ENCODE data around the gene TECPR2. TPM values are rescaled to one million over a fixed set of nuclear protein-coding genes. Genes with fewer than 3 reads are reported as not detected.

Gene TECPR2
- total and polyA plus RNA-seq, 2 of the 13 experiments (the other 11 are each of a cell fraction or from before 2014, with no cell fraction given) = 3.5 to 5.7 TPM

GRCh38 chr14:102545461-102546265 lies 182.9 kb downstream of the TECPR2 start (continued):
- no peak for TF ChIP-seq RFX3 (CRISPR knock-in tag; IDR thresholded peaks at IDR 0.05)
- TF ChIP-seq CSRNP1 (CRISPR knock-in tag; IDR thresholded peaks at IDR 0.05) = no peak
- TF ChIP-seq SETDB1 (CRISPR knock-in tag; IDR thresholded peaks at IDR 0.05; ENCODE audit: borderline replicate concordance) = no peak
- peak; percentile 54 for TF ChIP-seq TEAD3 (CRISPR knock-in tag; optimal IDR thresholded peaks at IDR 0.05; ENCODE audit: borderline replicate concordance)
- no peak; the same call in 1 of the 2 replicates for TF ChIP-seq ZNF574 (CRISPR knock-in tag; IDR thresholded peaks at IDR 0.05)
- no peak for TF ChIP-seq KLF12 (CRISPR knock-in tag; IDR thresholded peaks at IDR 0.05; ENCODE audit: borderline replicate concordance)
- peak; percentile 69 for TF ChIP-seq PATZ1 (CRISPR knock-in tag; IDR thresholded peaks at IDR 0.05)
- TF ChIP-seq RFXANK (CRISPR knock-in tag; IDR thresholded peaks at IDR 0.05) = no peak
- TF ChIP-seq ZBTB46 (CRISPR knock-in tag; IDR thresholded peaks at IDR 0.05; ENCODE audit: borderline replicate concordance) = no peak
- peak; percentile 42; the same call in 1 of the 2 replicates for TF ChIP-seq TFAP4 (IDR thresholded peaks at IDR 0.05; ENCODE audit: borderline replicate concordance, low read depth)
- TF ChIP-seq AGO1 (IDR thresholded peaks at IDR 0.05; ENCODE audit: low read depth, low read length, poor library complexity, severe bottlenecking) = no peak
- no peak for TF ChIP-seq ATAD3A (CRISPR knock-in tag; IDR thresholded peaks at IDR 0.05)
- TF ChIP-seq YEATS2 (CRISPR knock-in tag; IDR thresholded peaks at IDR 0.05; ENCODE audit: borderline replicate concordance) = peak; percentile 33; the same call in 1 of the 2 replicates
- no peak for TF ChIP-seq ZSCAN29 (CRISPR knock-in tag; conservative IDR thresholded peaks at IDR 0.05)
- TF ChIP-seq, protein P1, sequence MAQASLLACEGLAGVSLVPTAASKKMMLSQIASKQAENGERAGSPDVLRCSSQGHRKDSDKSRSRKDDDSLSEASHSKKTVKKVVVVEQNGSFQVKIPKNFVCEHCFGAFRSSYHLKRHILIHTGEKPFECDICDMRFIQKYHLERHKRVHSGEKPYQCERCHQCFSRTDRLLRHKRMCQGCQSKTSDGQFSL (CRISPR knock-in tag; IDR thresholded peaks at IDR 0.05) = 0 out of 2 replicates have a peak, but pooled peaks have one; percentile 26
- peak; percentile 59 for TF ChIP-seq CHD2 (IDR thresholded peaks at IDR 0.05; ENCODE audit: low read depth, low read length)
- peak; percentile 82 for TF ChIP-seq ZFX (CRISPR knock-in tag; IDR thresholded peaks at IDR 0.05; ENCODE audit: low read depth)
